ENCODE results near the gene RSBN1L. TPM values are rescaled to one million over a fixed set of nuclear protein-coding genes. Genes with fewer than 3 reads are reported as not detected.

Gene RSBN1L
- total and polyA plus RNA-seq, 7 donors, result 2.0 to 10.1 (median 7.5) TPM

DNA sequence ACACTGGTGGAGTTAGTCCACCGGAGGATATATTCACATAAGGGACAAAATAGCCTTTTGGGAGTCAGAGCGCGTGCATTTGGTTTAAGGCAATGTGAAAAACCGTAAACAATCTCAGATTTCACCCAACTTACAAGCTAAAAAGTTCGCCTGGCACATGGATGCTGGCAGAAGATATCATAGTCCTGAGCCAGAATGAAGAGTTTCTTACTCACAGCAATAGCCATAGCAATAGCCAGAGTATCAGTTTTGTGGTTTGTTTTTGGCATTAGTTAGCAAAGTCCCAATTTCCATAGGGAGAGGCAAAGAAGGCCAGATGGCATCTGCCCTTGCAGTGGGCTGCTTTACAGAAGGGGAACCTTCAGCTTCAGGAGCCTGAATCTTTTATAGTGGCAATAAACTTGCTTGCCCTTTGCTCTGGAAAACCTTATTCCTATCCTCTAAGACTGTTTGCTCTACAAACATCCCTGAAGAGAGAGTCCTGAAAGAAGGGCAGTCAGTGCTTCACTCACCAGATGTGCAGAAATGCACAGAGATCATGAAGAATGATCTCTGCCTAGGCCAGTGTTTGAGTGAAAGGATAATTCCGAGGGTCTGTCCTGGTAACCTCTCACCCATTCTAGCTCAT lies 28.7 kb upstream of the RSBN1L start:
- TF ChIP-seq, protein P1, sequence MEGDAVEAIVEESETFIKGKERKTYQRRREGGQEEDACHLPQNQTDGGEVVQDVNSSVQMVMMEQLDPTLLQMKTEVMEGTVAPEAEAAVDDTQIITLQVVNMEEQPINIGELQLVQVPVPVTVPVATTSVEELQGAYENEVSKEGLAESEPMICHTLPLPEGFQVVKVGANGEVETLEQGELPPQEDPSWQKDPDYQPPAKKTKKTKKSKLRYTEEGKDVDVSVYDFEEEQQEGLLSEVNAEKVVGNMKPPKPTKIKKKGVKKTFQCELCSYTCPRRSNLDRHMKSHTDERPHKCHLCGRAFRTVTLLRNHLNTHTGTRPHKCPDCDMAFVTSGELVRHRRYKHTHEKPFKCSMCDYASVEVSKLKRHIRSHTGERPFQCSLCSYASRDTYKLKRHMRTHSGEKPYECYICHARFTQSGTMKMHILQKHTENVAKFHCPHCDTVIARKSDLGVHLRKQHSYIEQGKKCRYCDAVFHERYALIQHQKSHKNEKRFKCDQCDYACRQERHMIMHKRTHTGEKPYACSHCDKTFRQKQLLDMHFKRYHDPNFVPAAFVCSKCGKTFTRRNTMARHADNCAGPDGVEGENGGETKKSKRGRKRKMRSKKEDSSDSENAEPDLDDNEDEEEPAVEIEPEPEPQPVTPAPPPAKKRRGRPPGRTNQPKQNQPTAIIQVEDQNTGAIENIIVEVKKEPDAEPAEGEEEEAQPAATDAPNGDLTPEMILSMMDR (IDR thresholded peaks at IDR 0.05), result no peak
- Histone ChIP-seq H3K9me3 (no peaks in the 10 kb centered on the region), H3K27me3 (ENCODE audit: insufficient read depth in 3 of 3, low read length in 2 of 3) (no peaks in the 10 kb centered on the region), H3K27ac (no peak overlapping the region), H3K4me1 (no peaks in the 10 kb centered on the region), H3K36me3 (ENCODE audit: insufficient read depth in 1 of 2, low read depth in 1 of 2) (no peaks in the 10 kb centered on the region), H3K4me3 (no peak overlapping the region)
- no peak for DNase-seq
- 43 to 55% (median 49%) methylated on average over 6 of the region's 6 CpGs for WGBS, 3 donors
- intact Hi-C loops (cut with DNase I), result no loop called here
- no peak for ATAC-seq

DNA sequence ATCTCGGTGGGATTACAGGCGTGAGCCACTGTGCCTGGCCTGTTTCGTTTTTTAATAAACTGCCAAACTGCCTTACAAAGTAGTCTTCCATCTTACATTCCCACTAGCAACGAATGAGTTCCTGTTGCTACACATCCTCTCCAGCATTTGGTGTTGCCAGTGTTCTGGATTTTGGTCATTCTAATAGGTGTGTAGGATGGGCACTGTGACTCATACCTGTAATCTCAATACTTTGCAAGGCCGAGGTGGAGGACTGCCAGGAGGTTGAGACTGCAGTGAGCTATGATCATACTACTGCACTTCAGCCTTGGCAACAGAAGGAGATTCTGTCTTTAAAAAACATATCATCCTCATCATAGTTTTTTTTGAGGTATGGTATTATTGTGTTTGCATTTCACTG lies 21.4 kb upstream of the RSBN1L start:
- TF ChIP-seq, protein P1 (IDR thresholded peaks at IDR 0.05), result no peak
- Histone ChIP-seq H3K4me1 (no peaks in the 10 kb centered on the region), H3K36me3 (ENCODE audit: insufficient read depth in 1 of 2, low read depth in 1 of 2) (no peaks in the 10 kb centered on the region), H3K27ac (no peak overlapping the region), H3K4me3 (no peak overlapping the region), H3K27me3 (ENCODE audit: insufficient read depth in 3 of 3, low read length in 2 of 3) (no peaks in the 10 kb centered on the region), H3K9me3 (no peaks in the 10 kb centered on the region)
- DNase-seq (no peak), ATAC-seq (peak in 3 of 4 donors; percentile 45 to 59 (median 56))
- intact Hi-C loops (cut with DNase I), result no loop called here
- 81 to 89% (median 83%) methylated on average over 5 of the region's 5 CpGs for WGBS, 3 donors

GRCh38 chr7:77679608-77680007 lies 16.7 kb upstream of the RSBN1L start:
- DNase-seq (no peak), ATAC-seq (no peak)
- Histone ChIP-seq H3K36me3 (ENCODE audit: insufficient read depth in 1 of 2, low read depth in 1 of 2) (peaks cover 0 to 13% of the 10 kb centered on the region in 2 donors), H3K4me1 (no peaks in the 10 kb centered on the region), H3K4me3 (no peak overlapping the region), H3K9me3 (no peaks in the 10 kb centered on the region), H3K27ac (no peak overlapping the region), H3K27me3 (ENCODE audit: insufficient read depth in 3 of 3, low read length in 2 of 3) (no peaks in the 10 kb centered on the region)
- intact Hi-C loops (cut with DNase I), result no loop called here
- TF ChIP-seq, protein P1 (IDR thresholded peaks at IDR 0.05), result no peak

DNA sequence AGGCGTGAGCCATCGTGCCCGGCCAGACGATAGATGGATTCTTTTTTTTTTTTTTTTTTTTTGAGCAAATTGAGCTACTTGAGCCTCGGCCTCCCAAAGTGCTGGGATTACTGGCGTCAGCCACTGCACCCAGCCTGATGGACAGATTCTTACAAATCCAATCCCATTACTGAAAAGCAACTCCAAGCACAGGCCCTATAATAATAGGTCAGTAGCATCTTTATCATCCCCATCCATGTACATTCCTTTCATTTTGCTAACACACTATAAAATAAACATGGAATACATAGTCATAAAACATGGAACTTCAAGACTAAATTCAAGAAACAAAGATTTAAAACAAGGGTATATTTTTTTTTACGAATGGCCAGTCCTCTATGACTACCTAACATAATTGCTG lies 16.0 kb upstream of the RSBN1L start:
- H3K27me3 ChIP-seq (ENCODE audit: insufficient read depth in 3 of 3, low read length in 2 of 3), result no peaks in the 10 kb centered on the region
- WGBS, 3 donors, result 94 to 98% (median 96%) methylated on average over 4 to 7 of the region's 7 CpGs
- TF ChIP-seq, protein P1 (IDR thresholded peaks at IDR 0.05), result no peak

GRCh38 chr7:77684030-77684429 lies 12.2 kb upstream of the RSBN1L start:
- Histone ChIP-seq H3K36me3 (ENCODE audit: insufficient read depth in 1 of 2, low read depth in 1 of 2) (peaks cover 0 to 13% of the 10 kb centered on the region in 2 donors), H3K27me3 (ENCODE audit: insufficient read depth in 3 of 3, low read length in 2 of 3) (no peaks in the 10 kb centered on the region), H3K9me3 (no peaks in the 10 kb centered on the region), H3K27ac (no peak overlapping the region), H3K4me3 (no peak overlapping the region), H3K4me1 (no peaks in the 10 kb centered on the region)
- WGBS, 3 donors, result 38 to 48% (median 45%) methylated on average over 9 of the region's 9 CpGs
- TF ChIP-seq, protein P1 (IDR thresholded peaks at IDR 0.05), result no peak
- ATAC-seq (peak in 3 of 4 donors; percentile 25 to 62 (median 57)), DNase-seq (peak; percentile 51 to 66)
- intact Hi-C loops (cut with DNase I), result no loop called here

More for the DNA sequence above, 16.0 kb upstream of the RSBN1L start:
- Histone ChIP-seq H3K27ac (no peak overlapping the region), H3K36me3 (ENCODE audit: insufficient read depth in 1 of 2, low read depth in 1 of 2) (peaks cover 0 to 13% of the 10 kb centered on the region in 2 donors), H3K9me3 (no peaks in the 10 kb centered on the region), H3K4me3 (no peak overlapping the region), H3K4me1 (no peaks in the 10 kb centered on the region)
- intact Hi-C loops (cut with DNase I), result no loop called here
- ATAC-seq (no peak), DNase-seq (no peak)
